ENCODE data around the gene ALK.

Gene ALK

GRCh38 chr2:29787473-29788465 lies 133.6 kb downstream of the ALK start:
- DNase-seq, result no peak

DNA sequence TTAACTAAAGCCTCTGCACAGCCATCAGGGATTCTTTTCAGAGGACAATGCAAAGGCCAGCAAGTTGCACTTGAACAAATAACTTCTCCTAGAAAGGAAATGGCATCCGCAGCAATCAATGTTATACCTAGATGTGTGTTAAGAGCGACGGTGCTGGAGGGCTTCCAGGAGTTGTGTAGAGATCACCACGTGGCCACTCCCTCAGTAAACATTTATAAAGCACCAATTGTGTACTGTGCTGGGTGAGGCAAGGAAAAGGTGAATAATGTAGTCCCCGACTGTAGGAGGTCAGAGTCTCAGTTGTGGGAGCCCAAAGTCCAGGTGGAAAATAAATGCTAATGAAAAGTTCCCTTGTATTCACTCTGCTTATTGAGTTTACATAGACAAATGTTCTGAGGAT lies 135.0 kb downstream of the ALK start:
- DNase-seq, result no peak

DNA sequence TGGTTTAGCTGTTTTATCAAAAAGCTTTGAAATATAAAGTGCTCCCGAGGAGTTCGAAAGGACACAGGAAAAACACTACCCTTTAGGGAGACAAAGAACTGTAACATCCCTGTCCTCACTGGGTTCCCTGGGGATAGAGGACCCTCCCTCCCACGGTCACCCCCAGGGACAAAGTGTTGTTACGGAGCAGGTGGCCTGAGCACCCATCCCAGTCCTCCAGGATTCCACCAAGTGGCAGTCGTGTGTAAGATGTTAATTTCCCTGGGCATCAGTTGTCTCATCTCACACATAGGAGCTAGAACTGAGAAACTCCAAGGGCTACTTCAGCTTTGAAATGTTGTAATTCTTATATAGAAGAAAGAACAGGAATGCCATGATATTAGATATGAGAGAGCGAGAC lies 137.7 kb downstream of the ALK start:
- DNase-seq, result no peak

DNA sequence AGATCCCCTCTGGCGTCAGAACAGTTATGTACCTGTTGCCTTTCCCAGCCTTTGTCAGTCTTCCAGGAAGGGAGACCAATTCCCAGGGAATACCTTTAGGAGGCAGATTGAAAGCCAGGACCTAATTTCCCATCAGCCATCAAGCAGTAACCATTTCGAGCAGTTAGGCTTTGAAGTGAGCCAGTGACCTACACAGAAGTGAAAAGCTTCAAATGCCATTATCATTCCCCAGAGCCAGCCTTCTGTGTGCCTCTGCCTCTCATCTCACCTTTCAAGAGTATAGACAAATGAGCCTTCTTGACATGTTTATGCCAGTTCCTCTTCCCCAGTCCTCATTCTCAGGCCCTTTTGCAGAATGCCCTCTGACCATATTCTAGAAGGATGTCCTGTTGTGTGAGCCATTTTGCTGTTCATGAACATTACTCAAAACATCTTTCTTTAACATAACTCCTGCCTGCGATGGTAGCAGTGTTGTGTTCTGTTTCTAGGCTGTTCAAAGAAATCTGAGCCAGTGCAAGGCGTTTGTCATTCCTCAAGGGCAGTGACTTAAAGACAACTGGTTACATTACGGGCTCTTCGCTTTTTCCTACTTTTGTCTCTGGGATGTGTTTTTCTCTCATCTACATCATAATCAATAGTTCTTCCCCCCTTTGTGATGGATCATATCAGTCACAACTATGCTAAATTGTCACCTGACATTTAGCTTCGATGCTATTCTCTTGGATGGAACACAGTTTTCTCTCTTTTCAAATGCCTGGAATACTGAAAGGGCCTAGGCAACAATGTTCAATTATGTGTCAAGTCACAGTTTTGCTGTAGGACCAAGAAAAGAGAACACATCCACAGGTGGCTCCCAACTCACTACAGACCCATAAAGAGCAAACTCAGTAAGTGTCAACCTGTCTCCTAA lies 138.6 kb downstream of the ALK start:
- no peak for DNase-seq

GRCh38 chr2:29782087-29782486 lies 139.3 kb downstream of the ALK start:
- no peak for DNase-seq

GRCh38 chr2:29780906-29781305 lies 140.5 kb downstream of the ALK start:
- no peak for DNase-seq

- no peak for DNase-seq
These were observed 144.2 kb downstream of the ALK start for GRCh38 chr2:29777161-29777560.

DNA sequence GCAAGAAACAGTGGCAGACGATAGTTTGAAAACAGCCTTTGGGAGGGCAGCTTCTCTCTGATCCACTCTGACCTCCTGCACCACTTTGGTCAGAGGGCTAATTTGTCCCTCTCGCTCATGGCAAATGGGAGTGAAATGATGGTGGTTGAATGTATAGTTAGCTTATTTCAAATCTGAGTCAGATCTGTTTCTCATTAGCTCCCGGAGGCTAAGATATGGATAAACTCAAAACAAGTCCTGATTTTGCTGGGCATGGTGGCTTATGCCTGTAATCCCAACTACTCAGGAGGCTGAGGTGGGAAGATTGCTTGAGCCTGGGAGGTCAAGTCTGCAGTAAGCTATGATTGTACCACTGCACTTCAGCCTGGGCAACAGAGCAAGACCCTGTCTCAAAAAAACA lies 145.0 kb downstream of the ALK start:
- no peak for DNase-seq

- no peak for DNase-seq
These were observed 145.4 kb downstream of the ALK start for GRCh38 chr2:29775937-29776336.

DNA sequence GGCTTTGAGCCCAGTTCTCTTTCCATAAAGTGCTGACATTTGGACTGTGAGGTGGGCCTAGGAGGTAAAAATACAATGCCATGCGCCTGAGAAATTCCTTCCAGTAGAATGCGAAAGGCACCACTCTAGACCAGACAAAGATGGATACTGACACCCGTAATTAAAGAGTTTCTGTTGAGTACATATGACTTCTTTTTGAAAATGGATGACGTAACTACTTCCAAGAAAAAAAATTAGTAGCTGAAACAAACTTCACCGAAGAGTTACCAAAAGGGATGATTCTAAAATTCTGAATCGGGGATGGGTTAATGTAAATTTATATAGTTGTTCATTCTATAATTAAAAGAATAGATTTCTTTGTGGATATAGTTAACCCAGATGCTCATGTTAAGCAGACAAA lies 146.8 kb downstream of the ALK start:
- DNase-seq, result no peak

- DNase-seq, result no peak
These were observed 150.5 kb downstream of the ALK start for GRCh38 chr2:29770846-29771245.

- no peak for DNase-seq
These were observed 151.5 kb downstream of the ALK start for GRCh38 chr2:29769847-29770246.

DNA sequence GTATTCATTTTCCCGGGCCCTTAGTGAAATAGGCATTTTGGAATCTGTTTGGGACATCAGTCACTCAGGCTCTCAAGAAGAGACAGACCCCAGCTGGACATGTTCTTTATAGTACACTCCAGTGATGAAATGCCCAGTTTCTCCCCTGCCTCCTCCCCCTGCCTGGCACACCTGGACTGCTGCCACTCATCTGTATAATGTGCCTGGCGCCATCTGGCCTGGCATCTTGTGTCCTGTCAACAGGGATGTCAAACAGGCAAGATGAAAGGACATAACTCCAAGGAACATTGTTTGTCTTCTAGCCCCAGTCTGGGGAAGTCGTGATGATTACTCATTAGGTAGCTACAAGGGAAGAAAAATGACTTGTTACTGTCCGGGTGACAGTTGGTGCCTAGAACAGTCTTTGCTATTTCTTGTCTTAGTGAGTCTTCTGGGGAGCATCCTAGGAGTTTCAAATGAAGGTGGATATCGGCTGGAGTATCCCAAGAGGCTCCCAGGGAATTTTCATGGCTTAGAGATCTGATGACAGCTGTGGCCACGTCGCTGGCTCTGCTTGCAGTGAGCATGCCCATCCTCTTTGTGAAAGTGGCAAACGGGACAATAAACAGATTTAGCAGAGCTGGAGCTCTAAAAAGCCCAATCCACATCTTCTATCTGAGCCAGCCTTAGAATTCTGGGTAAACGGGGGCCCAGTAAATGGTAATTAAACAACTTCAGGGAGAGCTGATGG lies 153.6 kb downstream of the ALK start:
- no peak for DNase-seq

GRCh38 chr2:29766191-29766590 lies 155.2 kb downstream of the ALK start:
- no peak for DNase-seq

- DNase-seq, result no peak
These were observed 155.7 kb downstream of the ALK start for GRCh38 chr2:29765721-29766120.

GRCh38 chr2:29763371-29763770 lies 158.0 kb downstream of the ALK start:
- no peak for DNase-seq

- no peak for DNase-seq
These were observed 159.1 kb downstream of the ALK start for GRCh38 chr2:29762239-29762638.

DNA sequence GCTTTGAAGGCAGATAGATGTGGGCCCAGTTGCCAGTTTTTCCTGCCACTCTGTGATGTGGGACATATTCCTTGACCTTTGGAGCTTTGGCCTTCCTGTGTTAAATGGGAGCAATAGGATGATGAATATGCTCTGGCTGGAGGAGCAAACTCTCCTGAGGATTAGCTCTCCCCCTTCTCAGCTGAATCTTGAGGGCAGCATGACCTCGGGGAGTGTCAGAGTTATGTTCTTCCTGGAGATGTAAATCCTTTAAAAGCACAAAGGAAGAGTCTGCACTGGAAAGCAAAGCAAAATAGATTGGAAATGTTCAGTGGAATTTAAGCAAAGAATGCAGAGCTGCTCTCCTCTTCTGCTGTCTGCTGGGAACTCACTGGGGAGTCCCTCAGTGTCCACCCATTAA lies 160.1 kb downstream of the ALK start:
- DNase-seq, result no peak

- DNase-seq, result no peak
These were observed 161.4 kb downstream of the ALK start for GRCh38 chr2:29760008-29760407.

DNA sequence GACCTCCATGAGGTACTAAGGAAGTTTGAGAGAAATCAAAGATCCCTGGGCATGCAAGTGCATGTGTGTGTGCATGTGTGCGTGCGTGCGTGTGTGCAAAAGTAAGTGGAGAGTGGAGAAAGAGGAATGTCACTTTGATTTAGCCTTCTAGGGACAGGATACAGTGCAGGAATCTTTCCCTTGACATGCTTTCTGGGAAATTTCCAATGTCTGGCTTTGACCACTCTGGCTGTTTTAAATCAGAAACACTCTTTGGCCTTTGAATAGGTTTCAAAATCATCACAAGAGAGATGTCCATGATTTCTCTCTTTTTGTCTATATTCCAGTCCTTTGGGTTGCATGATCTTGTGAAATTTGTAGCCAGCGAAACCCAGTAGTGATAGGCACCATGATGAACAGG lies 162.0 kb downstream of the ALK start:
- no peak for DNase-seq

DNA sequence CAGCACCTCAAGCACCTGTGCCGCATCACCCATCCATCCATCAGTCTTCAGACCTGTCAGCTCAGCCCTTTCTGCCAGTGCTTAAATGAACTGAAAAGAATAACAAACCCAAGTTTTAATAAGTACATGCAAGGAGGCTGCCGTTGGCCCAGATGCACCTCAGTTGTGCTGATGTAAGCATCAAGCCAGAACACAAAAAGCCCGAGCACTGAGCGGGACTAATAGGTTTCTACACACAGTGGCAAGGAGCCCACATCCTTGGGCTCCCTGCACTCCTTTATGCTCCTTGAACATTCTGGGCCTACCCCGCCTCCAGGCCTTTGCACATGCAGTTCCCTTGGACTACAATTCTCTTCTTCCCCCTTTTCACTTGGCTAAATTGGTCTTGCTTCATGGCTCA lies 165.6 kb downstream of the ALK start:
- DNase-seq, result no peak

DNA sequence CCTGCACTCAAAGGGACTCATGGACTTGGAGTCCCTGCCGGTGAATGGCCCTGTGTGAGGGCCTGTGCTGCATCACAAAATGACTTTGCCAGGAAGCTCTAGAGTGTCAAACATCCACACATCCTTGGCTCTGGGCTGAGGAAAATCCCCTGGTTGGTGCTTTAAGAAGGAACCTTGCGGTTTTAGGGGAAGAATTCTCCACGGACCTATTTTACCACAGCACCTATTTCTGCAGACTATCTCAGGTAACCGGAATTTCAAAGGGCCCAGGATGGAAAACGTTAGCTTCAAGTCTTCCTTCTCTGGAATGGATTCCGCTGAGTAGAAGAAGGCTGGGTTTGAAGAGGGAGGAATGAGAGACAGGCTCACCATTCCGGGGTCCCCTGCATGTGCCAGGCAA lies 166.2 kb downstream of the ALK start:
- no peak for DNase-seq
